Fibroblast of skin of scalp (primary cell): ENCODE results near the gene PTPRT.
A peak's percentile ranks its signal among the peaks of the same experiment; 100 is the strongest.

ENCODE experiments used
- DNase-seq: peaks from one replicate; pipeline ENCODE4 v3.0.0-alpha.2; 2013

PTPRT gene

DNA sequence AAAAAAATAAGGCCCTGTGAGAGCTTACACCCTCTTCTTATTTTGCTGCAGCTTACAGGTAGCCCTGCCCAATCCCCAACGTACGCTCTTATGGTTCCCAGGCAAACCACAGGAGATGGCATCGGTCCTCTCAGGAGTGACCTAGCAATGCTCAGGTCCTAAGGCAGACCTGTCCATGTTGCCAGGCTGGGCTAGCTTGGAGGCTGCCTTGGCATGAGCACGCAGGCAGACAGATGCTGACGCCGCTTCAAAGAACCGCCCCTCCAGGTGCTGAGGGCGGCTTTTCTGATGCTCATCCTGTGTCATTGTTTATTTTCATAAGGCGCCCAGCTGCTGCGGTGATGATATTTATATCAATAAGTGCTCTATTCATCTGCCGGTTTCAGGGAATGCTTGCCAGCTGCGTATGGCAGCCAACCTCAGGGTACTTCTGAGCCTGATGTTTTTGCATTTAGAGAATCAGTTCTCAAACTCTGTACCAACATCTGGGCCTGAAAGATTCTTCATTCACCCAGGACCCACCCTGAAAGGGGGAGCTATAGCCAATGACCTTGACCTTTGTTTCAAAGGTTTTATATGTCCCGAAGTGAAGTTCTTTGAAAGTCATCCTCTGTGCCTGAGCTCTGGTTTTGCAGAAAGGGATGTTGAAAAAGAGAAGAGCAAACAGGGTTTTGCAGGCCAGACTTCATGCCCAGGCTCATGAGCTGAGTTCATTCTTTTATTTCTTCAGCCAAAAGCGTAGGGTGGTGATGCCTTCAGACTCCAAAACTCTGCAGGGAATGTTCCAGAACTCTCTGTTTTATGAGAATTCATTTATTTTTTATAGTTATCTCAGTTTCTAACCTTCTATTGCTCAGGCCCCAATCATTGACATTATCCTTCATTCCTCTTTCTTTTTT, 1095.9 kb downstream of the PTPRT start:
- no peak for DNase-seq

DNA sequence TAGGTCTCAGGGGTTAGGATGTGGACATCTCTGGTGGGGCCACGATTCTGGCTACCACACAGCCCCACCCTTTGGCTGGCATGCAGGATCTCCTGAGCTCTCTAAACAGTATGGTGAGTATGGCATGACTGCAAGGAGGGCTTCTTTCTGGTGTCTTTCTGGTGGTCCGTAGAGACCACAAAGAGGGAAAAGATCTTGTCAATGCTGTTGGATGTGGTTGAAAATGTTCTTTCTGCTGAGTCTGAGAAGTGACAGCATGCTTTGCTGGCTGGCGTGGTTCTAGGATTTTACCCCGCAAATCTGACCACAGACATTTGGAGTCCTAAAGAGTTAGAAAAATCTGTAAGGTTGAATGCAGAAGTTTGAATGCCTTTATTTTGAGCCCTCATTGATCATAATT, 1096.7 kb downstream of the PTPRT start:
- no peak for DNase-seq

DNA sequence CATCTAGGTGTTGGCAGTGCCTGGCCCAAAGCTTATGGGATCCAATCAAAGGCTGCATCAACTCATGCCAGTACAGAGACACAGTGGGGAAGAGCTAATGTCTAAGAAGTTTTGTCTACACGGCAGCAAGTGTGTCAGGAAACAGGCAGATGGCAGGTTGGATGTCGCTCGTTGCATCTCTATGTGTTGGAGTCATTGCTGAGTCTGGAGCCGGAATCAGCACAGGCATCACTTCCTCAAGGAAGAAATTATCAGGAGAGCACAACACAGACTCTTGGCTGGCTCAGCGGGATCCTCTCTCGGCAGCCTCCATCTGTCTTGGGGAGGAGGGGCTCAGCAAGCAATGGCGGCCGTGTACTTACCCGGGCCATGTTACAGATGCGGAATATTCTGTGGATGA, 1104.3 kb downstream of the PTPRT start:
- no peak for DNase-seq

DNA sequence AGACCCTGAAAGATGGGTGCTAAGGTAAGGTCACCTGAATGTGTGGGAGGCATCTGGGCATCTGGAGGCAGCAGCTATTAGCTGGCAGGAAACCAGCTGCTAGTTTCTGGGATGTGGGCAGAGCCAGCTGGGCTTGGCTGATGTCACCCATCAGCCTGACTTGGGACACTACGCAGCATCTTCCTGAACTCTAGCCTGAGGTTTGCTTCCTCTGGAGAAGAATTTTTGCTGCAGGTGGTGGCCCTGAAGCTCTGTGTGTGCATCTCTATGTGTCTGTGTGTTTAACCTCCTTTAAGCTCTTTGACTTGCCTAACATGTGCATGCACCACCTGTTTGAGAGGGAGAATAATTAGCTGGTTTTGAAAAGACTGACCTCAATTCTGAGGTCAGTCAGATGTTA, 1106.4 kb downstream of the PTPRT start:
- DNase-seq: no peak

DNA sequence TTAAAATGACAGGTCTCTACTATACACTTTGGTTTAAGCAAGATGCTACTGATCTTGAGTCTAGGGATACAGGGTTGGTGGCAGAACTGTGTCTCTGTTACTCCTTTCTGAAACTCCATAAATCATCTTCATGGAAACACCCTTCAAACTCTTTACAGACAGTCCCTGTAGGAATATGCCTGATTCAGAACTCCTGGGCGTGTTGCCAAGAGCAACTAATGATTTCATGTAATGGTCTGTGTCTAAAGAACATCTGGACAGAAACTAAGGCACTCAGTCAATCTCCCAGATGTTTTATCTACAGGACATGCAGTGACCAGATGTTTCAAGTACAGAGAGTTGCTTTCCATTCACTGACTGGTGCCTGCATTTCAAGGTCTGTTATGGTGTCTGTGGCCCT, 1107.1 kb downstream of the PTPRT start:
- peak; percentile 31 for DNase-seq

DNA sequence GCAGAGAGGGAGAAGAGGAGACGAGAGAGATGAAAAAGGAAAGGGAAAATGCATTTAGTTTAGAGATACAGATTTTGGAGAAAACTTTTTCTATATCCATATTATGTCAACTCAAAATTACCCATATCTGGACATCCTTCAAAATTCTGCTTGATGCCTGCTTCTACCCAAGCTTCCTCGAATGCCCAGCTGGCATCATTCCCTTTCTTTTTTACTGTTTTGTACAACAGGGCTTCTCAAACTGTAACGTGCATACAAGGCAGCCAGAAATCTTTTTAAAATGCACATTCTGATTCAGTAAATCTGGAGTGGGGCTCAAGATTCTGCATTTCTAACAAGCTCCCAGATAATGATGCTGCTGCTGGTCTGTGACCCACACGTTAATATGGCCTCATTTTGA, 1108.8 kb downstream of the PTPRT start:
- no peak for DNase-seq

DNA sequence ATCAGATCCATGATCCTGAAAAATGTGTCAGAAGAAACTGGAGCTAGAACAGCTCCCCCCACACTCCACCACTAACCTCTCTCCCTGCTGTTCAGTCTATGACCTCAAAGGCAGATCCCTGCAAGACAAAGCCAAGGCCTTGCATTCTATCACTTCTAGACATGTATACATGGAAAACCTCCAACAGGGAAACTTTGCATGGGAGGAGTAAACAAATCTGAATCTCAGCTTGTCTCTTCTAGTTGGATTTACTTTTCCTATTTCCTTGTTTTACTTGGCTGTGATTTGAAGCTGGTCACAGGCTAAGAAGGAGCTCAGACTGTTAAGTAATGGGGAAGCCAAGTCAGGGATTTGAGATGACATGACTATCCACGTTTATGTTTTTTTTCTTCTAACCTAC, 1114.8 kb downstream of the PTPRT start:
- no peak for DNase-seq

DNA sequence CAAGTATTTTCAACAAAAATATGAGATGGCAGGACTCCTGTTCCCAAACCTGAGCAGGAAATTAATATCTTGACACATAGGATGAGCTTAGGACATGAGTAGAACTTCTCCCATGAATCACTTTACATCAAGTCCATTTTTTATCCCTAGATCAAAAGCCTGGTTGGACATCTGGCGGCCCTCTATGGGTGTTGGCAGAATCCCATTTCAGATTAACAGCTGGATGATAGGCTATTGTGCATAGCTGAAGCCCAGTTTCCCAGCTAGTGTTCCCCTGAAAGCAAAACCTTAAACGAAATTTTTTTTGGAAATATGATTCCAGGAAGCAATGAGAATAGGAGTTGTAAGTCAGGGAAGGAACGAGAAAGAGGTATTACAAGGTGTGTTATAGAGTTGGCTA, 1122.1 kb downstream of the PTPRT start:
- DNase-seq: no peak

DNA sequence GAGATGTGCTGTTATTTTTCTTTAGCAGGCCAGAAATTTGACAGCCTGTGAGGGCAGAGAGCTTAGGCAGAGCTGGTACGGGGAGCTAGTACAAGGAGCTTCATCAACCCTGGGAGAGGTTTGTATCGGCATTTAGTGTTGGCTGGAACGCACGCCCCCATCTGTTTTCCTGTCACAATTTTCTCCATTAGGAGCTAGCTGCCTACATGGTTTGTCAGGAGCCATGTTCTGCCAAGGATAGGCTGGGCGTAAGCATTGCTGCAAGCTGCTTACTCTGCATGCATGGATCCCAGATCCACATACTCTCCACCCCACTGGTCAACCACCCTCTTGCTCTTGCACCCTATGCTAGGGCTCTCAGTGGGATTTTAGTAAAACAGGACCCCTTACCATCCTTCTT, 1122.5 kb downstream of the PTPRT start:
- DNase-seq: no peak

DNA sequence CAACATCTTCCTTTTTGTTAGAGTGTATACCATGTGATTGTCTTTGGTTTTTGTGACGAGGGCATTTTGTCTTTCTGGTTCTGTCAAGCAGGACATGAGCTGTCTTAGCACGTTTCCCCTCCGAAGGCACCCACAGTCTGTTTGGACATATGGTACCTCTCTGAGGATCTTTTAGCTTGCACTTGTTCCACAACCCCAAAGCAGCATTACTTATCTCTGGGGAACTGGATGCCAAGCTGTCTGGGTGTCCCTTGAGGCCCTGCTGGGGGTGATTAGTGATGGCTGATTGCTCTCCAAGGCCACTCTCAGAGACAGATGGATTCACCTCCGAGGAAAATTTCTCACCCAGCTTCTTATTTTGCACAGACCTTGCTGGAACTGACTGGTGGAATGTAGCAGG, 1126.6 kb downstream of the PTPRT start:
- no peak for DNase-seq

DNA sequence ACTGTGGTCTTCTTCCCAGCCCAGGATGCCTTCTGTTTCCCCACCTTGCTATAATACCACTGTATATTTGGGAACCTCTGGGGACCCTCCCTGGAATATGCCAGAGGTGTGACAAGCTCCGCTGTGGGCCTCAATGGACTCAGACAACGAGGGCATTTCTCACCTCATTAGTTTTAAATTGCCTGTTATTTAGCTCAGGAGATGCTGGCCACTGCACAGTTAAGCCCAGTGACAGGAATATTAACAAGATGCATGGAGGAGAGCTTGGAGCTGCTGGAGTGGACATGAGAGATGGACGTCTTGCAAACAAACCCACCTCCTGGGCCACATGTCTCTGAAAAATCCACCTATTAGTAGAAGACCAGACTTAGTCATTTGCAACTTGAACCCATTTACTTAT, 1136.4 kb downstream of the PTPRT start:
- no peak for DNase-seq

DNA sequence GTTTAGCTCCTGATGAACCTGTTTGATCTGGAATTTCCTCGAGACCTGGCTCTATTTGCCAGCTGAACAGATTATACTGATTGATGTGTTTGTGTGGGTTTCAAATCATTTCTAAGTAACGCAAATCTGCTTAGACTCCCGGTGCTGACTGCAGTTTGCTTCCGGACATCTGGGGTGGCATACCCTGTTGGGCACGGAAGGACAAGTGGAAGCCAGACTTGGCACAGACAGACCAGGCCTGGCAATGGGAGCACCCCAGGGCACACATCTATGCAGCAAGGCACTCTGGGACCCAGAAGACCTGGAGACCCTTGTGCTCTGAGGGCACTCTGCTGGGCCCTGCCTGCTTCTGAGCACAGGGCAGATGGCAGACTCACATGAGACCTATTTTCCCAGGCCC, 1137.8 kb downstream of the PTPRT start:
- DNase-seq: no peak

DNA sequence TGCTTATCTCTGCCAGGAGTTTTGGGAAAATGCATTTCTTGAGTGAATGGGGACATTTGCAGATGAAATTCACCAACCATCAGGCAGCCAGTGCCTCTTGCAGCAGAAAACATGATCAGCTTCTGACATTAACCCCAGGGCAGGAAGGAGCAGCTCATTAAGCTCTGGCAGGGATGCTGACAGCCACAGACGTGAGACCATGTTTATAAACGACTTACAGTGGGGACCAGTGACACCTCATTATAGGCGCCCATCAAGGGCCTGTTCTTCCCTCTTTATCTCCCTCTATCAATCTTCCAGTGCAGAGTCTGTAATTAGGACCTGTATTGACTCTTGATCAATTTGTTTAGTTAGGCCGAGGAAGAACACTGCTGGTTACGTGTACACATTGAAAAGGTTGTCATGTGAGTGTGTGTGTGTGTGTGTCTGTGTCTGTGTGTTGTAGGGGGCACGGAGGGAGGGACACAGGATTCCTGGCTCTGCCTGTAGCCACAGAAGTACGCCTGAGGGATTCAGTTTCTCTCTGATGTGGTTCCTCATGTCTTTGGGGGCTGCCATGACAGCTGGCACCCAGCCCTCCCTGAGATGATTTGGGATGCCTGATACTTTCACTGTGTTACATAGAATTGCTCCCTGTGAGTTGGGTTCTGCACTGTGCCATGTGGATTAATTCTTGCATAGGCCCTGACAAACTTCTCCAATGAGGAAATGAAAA, 1143.2 kb downstream of the PTPRT start:
- no peak for DNase-seq

DNA sequence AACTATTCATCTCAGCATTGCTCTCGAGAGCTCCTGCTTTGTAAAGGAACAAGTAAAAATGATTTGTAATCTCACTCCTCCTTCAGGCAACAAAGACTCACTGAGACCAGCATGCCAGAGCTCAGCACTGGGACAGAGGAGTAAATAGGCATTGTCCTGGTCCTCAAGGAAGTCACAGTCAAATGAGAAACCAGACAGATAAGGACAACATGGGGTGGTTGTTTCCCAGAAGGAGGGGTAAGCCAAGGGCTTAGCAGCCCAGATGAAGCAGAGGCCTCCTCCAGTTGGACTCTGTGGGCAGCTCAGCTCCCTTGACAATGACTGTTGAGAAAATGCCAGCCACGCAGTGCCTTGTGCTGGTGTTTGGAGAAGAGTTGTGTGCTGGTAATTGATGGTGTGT, 1145.8 kb downstream of the PTPRT start:
- no peak for DNase-seq

DNA sequence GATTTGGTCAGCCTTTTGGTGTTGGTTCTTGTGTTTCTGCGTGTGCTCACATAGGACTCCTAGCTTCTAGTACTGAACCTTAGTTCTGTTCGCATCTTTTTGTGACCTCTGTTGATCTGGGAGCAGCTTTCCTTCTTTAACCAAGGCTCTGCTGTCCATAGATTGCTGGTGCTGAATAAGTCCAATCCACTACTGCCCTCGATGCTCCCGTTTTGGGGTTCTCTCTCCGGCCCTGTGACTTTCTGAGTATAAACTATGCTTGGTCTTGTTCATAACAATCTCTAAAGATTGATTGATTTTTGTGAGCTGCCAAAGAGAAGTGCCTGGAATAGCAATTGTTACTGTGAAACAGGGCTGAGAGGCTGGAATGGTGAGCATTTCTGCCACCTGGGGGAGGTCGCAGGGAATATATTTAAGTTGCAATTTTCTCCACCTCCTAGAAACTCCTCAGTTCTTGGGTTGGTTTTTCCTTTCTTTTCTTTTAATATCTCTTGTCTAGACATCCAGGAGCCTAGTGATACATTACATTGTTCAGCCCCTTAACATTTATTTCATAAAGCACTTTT, 1148.6 kb downstream of the PTPRT start:
- no peak for DNase-seq

DNA sequence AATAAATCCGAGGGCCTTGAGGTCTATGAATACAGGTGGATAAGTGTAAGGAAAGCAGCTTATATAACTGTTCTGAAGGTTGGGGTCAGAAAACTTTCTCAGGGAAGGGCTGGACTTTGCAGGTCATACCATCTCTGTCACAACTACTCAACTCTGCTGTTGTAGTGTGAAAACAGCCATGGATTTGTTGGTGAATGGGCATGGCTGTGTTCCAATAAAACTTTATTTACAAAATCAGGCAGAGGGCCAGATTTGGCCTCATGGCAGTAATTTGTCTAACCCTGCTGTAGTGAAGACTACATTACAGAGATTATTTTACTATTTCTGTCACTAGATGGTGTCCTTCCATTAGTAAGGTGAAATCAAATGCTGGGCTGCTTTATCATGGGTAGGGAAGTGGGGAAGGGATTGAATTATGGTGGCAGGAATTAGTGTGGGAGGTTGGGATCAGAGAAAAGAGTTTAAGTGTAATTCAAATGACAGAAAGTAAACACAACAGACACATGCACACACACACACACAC, 1161.9 kb downstream of the PTPRT start:
- no peak for DNase-seq

DNA sequence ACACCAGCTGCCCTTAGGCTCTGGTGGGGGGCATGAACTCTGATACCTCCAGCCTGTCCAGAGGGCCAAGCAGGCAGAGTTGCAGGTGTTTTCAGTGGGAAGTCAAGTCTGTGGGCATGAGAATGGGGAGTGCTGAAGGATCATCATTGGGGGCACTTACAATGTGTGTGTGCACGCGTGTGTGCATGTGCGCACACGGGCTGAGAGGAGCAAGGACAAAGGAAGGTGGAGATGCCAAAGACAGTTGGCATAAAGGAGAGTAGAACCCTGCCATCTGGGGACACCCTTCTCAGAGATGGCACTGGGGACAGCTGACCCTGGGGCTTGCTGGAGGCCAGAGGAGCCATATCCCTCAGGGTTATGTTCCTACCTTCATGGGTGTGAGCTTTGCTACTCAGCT, 1163.1 kb downstream of the PTPRT start:
- no peak for DNase-seq

DNA sequence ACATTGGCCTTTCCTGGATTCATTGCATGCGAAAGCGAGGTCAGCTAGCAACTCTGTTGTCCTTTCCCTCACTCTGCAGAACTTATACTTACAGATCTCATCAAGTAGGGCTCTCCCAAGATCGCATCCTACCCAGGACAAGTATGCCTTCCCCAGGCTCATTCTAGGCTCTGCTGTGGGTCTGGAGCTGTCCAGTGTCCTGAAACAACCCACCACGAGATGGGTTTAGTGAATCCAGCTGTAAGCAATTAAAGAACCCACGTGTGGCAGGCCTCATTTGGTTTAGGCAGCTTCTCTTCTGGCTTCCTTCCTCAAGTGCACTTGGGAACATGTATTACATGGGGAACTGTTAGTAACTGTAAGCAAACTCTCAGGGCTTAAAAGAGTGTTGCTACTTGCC, 1165.1 kb downstream of the PTPRT start:
- peak; percentile 3 for DNase-seq
